GM13977 (cell line): Measurements from ENCODE around the gene PROK1.
"Not testable (repeated sequence)": the region's sequence is repeated elsewhere in the genome, so short reads cannot be mapped to it uniquely, and the experiment has no call there.

Source experiments
- DNase-seq: peaks from one replicate; pipeline ENCODE4 v3.0.0; 2012; ENCODE audit warnings: low spot score
- CTCF ChIP-seq: IDR thresholded peaks from 2 replicates; pipeline ENCODE4 v1.5.1; 2012; ENCODE audit warnings: mild to moderate bottlenecking, control low read depth; ENCODE audit not compliant: insufficient read depth; ENCODE audit errors: extremely low read depth, missing control alignments
- in situ Hi-C: fragments of 300-500 bp; cut with MboI; formaldehyde crosslinking; loops from one replicate; pipeline ENCODE4 v1.12.0; 2022; ENCODE audit warnings: low sequenced_read_pairs, low pct_unique_long_range_greater_than_20kb, mixed read lengths, inconsistent platforms; ENCODE audit not compliant: unreplicated experiment

Gene PROK1

GRCh38 chr1:110450929-110451328 lies at the start of gene PROK1:
Gene PROK1 (plus strand): TSS chr1:110451149. CDS start chr1:110451217, 68 bp downstream.
- no peak for DNase-seq
- in situ Hi-C loops: no loop called here
- no peak for TF ChIP-seq CTCF

GRCh38 chr1:110403805-110404204 lies 47.1 kb upstream of the PROK1 start:
- in situ Hi-C loops: no loop called here
- no peak for TF ChIP-seq CTCF
- DNase-seq: no peak

GRCh38 chr1:110404401-110404800 lies 46.5 kb upstream of the PROK1 start:
- TF ChIP-seq CTCF: no peak
- DNase-seq: no peak
- in situ Hi-C loops: no loop called here

GRCh38 chr1:110406407-110406806 lies 44.5 kb upstream of the PROK1 start:
- in situ Hi-C loops, DNase-seq: not testable (repeated sequence)

- TF ChIP-seq CTCF: no peak
- in situ Hi-C loops: no loop called here
- DNase-seq: peak; percentile 87
These were observed 43.4 kb upstream of the PROK1 start, which contains the start of gene LAMTOR5 for GRCh38 chr1:110407260-110408210. Gene LAMTOR5 (minus strand): TSS chr1:110407694. CDS start chr1:110407620, 74 bp downstream.

GRCh38 chr1:110408488-110408887 lies 42.5 kb upstream of the PROK1 start:
- TF ChIP-seq CTCF: no peak
- no peak for DNase-seq
- in situ Hi-C loops: no loop called here

GRCh38 chr1:110409316-110409715 lies 41.6 kb upstream of the PROK1 start:
- in situ Hi-C loops: no loop called here

More at GRCh38 chr1:110409316-110409715, 41.6 kb upstream of the PROK1 start:
- TF ChIP-seq CTCF: no peak
- DNase-seq: no peak
